Adipose tissue (tissue), 3 donors: ENCODE results near the gene SPEG. TPM values are rescaled to one million over a fixed set of nuclear protein-coding genes. Genes with fewer than 3 reads are reported as not detected.

Source experiments
- H3K27ac ChIP-seq: one replicate; pipeline ENCODE4 v1.5.1; 2013; ENCODE audit warnings: low read depth, low read length
- WGBS, 3 donors: extraction: QIAGEN DNeasy Blood & Tissue Kit; methylation state at CpG; one replicate each; pipeline ENCODE4 v1.1.7; 2013; 5-methylcytosine and 5-hydroxymethylcytosine counted together
- polyA plus RNA-seq, 3 donors: library from polyadenylated mRNA; stranded (reverse); fragments of 200-250 nt; gene quantifications; one replicate each; pipeline ENCODE4 v1.2.3, GENCODE V29; 2013
- donor health status: healthy with polysubstance abuse.
- donor health status: Bipolar disorder and iron deficiency.
- donor health status: healthy.

SPEG gene
- polyA plus RNA-seq, 3 donors, result 3.4 to 22.5 (median 6.8) TPM

GRCh38 chr2:219478916-219479315 lies 44.3 kb downstream of the SPEG start:
- no peak overlapping the region for H3K27ac ChIP-seq
- 65 to 86% (median 84%) methylated on average over 8 of the region's 8 CpGs for WGBS, 3 donors

- WGBS, 3 donors, result 77 to 91% (median 87%) methylated on average over 8 of the region's 8 CpGs
- H3K27ac ChIP-seq, result no peak overlapping the region
Observed at GRCh38 chr2:219480004-219480403, 45.4 kb downstream of the SPEG start.

- WGBS, 3 donors, result 70 to 75% (median 71%) methylated on average over 17 of the region's 17 CpGs
- no peak overlapping the region for H3K27ac ChIP-seq
Observed at GRCh38 chr2:219482674-219483405, 48.2 kb downstream of the SPEG start.

- no peak overlapping the region for H3K27ac ChIP-seq
- 17 to 31% (median 31%) methylated on average over 47 to 58 of the region's 58 CpGs for WGBS, 3 donors
Observed at GRCh38 chr2:219483451-219484342, 49.1 kb downstream of the SPEG start.

- H3K27ac ChIP-seq, result no peak overlapping the region
- 3 to 8% (median 4%) methylated on average over 51 to 89 of the region's 89 CpGs for WGBS, 3 donors
Observed at GRCh38 chr2:219484343-219485200, 49.9 kb downstream of the SPEG start.

- no peak overlapping the region for H3K27ac ChIP-seq
- 64 to 83% (median 80%) methylated on average over 11 to 12 of the region's 12 CpGs for WGBS, 3 donors
Observed at GRCh38 chr2:219485201-219485580, 50.5 kb downstream of the SPEG start.

- WGBS, 3 donors, result 62 to 74% (median 63%) methylated on average over 8 of the region's 8 CpGs
Observed at GRCh38 chr2:219486380-219486959, 51.8 kb downstream of the SPEG start.

GRCh38 chr2:219488149-219488843 lies 53.7 kb downstream of the SPEG start:
- H3K27ac ChIP-seq, result no peak overlapping the region
- WGBS, 3 donors, result 83 to 95% (median 89%) methylated on average over 10 to 17 of the region's 17 CpGs

More at GRCh38 chr2:219486380-219486959, 51.8 kb downstream of the SPEG start:
- H3K27ac ChIP-seq, result no peak overlapping the region

GRCh38 chr2:219488844-219489194 lies 54.2 kb downstream of the SPEG start:
- H3K27ac ChIP-seq, result no peak overlapping the region
- 85 to 90% (median 87%) methylated on average over 14 of the region's 14 CpGs for WGBS, 3 donors

- H3K27ac ChIP-seq, result no peak overlapping the region
- WGBS, 3 donors, result 76 to 94% (median 84%) methylated on average over 8 to 9 of the region's 9 CpGs
Observed at GRCh38 chr2:219489315-219489714, 54.7 kb downstream of the SPEG start.

- no peak overlapping the region for H3K27ac ChIP-seq
- WGBS, 3 donors, result 85 to 91% (median 88%) methylated on average over 23 of the region's 23 CpGs
Observed at GRCh38 chr2:219490186-219490585, 55.5 kb downstream of the SPEG start.

GRCh38 chr2:219490600-219491130 lies 56.0 kb downstream of the SPEG start:
- 85 to 94% (median 87%) methylated on average over 10 of the region's 10 CpGs for WGBS, 3 donors

GRCh38 chr2:219491278-219491963 lies 56.8 kb downstream of the SPEG start:
- H3K27ac ChIP-seq, result no peak overlapping the region
- WGBS, 3 donors, result 72 to 81% (median 79%) methylated on average over 13 to 14 of the region's 14 CpGs

More at GRCh38 chr2:219490600-219491130, 56.0 kb downstream of the SPEG start:
- no peak overlapping the region for H3K27ac ChIP-seq

GRCh38 chr2:219492575-219492974 lies 57.9 kb downstream of the SPEG start:
- H3K27ac ChIP-seq, result no peak overlapping the region
- WGBS, 3 donors, result 63 to 72% (median 66%) methylated on average over 20 of the region's 20 CpGs

GRCh38 chr2:219493086-219493485 lies 58.4 kb downstream of the SPEG start:
- 90 to 94% (median 93%) methylated on average over 5 of the region's 5 CpGs for WGBS, 3 donors
- no peak overlapping the region for H3K27ac ChIP-seq

GRCh38 chr2:219494952-219495530 lies 60.4 kb downstream of the SPEG start:
- 27 to 31% (median 27%) methylated on average over 10 of the region's 10 CpGs for WGBS, 3 donors
- no peak overlapping the region for H3K27ac ChIP-seq
